ENCODE data around the gene HYCC1. TPM values are rescaled to one million over a fixed set of nuclear protein-coding genes. Genes with fewer than 3 reads are reported as not detected.

HYCC1 gene
- total and polyA plus RNA-seq, 8 donors, result 3.8 to 15.5 (median 9.1) TPM

DNA sequence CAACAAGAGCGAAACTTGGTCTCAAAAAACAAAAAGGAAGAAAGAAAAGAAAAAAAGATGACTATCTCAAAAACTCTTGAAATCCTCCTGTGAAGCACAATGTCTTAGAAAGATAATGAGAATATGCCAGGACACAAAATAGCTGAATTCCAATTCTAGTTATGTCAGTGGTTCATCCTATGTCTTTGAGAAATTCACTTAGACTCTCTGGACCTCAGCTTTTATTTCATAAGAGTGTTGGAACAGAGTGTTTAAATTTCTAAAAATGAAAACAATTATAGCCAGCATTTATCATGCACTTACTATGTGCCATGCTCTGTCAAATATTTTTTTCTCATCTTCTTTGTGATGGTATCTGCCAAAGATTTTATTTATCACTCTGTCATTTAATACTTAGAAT lies 13.3 kb upstream of the HYCC1 start:
- H3K27me3 ChIP-seq, result no peaks in the 10 kb centered on the region
- TF ChIP-seq, protein P1, sequence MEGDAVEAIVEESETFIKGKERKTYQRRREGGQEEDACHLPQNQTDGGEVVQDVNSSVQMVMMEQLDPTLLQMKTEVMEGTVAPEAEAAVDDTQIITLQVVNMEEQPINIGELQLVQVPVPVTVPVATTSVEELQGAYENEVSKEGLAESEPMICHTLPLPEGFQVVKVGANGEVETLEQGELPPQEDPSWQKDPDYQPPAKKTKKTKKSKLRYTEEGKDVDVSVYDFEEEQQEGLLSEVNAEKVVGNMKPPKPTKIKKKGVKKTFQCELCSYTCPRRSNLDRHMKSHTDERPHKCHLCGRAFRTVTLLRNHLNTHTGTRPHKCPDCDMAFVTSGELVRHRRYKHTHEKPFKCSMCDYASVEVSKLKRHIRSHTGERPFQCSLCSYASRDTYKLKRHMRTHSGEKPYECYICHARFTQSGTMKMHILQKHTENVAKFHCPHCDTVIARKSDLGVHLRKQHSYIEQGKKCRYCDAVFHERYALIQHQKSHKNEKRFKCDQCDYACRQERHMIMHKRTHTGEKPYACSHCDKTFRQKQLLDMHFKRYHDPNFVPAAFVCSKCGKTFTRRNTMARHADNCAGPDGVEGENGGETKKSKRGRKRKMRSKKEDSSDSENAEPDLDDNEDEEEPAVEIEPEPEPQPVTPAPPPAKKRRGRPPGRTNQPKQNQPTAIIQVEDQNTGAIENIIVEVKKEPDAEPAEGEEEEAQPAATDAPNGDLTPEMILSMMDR (IDR thresholded peaks at IDR 0.05), result no peak
- H3K4me3 ChIP-seq, result no peak overlapping the region
- ATAC-seq, result no peak
- 84 to 88% methylated on average over 1 of the region's 1 CpG for WGBS, 2 donors
- no peak for FAIRE-seq
- H3K27ac ChIP-seq, result no peak overlapping the region
- no peaks in the 10 kb centered on the region for H3K36me3 ChIP-seq
- intact Hi-C loops (cut with DNase I), result no loop called here
- no peaks in the 10 kb centered on the region for H3K4me1 ChIP-seq
- no peak for DNase-seq
- no peaks in the 10 kb centered on the region for H3K9me3 ChIP-seq

DNA sequence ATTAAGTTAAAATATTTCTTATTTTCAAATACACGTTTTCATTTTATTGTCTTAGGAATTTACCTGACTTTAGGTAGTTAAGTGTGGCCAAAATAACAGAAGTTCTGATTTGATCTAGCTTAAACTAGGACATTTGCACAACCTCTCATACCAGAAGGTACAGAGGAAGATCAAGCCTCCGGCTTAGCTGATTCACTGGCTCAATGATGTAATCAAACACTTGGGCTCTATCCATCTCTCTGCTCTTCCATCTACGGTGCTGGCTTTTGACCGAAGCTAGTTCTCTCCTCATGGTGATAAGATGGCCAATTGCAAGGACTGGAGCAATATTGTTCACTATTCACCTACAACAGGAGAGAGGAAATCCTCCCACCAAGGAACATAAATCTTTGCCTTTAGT lies 12.2 kb upstream of the HYCC1 start:
- DNase-seq (no peak), ATAC-seq (no peak), FAIRE-seq (no peak)
- Histone ChIP-seq H3K36me3 (no peaks in the 10 kb centered on the region), H3K27me3 (no peaks in the 10 kb centered on the region), H3K9me3 (no peaks in the 10 kb centered on the region), H3K4me3 (no peak overlapping the region), H3K4me1 (no peaks in the 10 kb centered on the region), H3K27ac (no peak overlapping the region)
- 73 to 80% methylated on average over 4 of the region's 4 CpGs for WGBS, 2 donors
- TF ChIP-seq, protein P1 (IDR thresholded peaks at IDR 0.05), result no peak
- intact Hi-C loops (cut with DNase I), result no loop called here

DNA sequence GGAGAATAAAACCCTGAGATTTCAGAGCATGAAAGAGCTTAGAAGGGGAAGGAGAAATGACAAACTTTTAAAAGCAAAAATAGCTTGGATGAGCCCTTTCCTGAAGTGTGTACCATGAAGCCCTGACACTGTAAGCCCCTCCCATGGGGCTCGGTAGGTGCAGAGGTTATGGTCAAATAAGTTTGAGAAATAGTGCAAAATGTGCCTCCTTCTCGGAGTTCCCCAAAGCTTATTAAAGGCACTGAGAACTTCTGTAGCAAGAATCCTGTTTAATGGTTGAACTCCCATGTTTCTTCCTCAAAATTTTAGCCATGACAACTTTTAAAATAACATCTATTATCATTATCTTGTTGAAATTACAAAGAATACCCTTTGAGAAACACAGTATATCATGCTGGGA lies 10.5 kb upstream of the HYCC1 start:
- Histone ChIP-seq H3K4me1 (no peaks in the 10 kb centered on the region), H3K27ac (no peak overlapping the region), H3K36me3 (no peaks in the 10 kb centered on the region), H3K4me3 (no peak overlapping the region), H3K9me3 (no peaks in the 10 kb centered on the region), H3K27me3 (no peaks in the 10 kb centered on the region)
- ATAC-seq, result no peak
- no peak for DNase-seq
- TF ChIP-seq, protein P1 (IDR thresholded peaks at IDR 0.05), result no peak
- intact Hi-C loops (cut with DNase I), result no loop called here
- no peak for FAIRE-seq
- 79% methylated on average over 2 of the region's 2 CpGs for WGBS, 2 donors

DNA sequence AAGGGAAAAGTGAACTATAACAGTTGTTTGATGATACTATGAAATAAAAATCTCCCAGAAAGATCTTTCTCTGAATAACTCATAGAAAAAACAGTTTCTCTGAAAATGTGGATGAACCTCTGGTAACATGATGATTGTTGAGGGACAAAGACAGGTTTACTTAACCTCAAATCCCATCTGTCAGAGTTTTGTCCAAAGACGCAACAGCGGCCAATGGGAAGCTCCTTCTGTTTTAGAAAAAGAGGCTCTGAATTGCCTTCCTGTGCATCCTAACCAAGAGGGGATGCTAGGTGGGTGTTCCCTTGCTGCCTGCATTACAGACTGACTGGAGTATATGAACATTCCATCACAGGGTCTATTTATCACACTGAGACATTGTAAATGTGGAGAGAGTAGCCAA lies 8.9 kb upstream of the HYCC1 start:
- Histone ChIP-seq H3K36me3 (no peaks in the 10 kb centered on the region), H3K4me1 (no peaks in the 10 kb centered on the region), H3K27ac (no peak overlapping the region), H3K9me3 (no peaks in the 10 kb centered on the region), H3K4me3 (no peak overlapping the region), H3K27me3 (no peaks in the 10 kb centered on the region)
- WGBS, 2 donors, result 96 to 98% methylated on average over 2 of the region's 2 CpGs
- FAIRE-seq, result no peak
- TF ChIP-seq, protein P1 (IDR thresholded peaks at IDR 0.05), result no peak
- no peak for ATAC-seq
- intact Hi-C loops (cut with DNase I), result no loop called here
- no peak for DNase-seq

DNA sequence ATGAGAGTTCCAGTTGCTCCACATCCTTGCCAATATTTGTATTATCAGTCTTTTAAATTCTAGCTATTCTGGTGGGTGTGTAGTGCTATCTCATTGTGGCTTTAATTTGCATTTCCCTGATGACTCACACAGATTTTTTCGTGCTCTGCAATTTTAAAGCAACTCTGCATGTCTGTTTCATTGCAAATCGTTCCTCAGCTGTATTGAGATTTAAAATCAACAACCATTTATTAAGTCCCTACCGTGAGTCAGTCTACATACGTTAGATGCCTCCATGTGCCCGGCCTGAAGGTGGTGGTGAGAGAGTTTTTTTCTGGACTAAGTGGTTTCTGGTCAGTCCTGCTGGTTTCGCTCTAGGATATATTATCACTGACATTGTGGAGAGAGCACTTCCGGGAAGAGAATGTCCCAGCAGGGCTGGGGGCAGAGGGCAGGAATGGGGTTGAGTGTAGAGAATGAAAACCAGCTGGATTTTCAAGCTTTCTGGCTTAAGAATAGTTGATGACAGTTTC lies 8.4 kb upstream of the HYCC1 start:
- Histone ChIP-seq H3K4me1 (no peaks in the 10 kb centered on the region), H3K36me3 (no peaks in the 10 kb centered on the region), H3K9me3 (no peaks in the 10 kb centered on the region), H3K27me3 (no peaks in the 10 kb centered on the region), H3K4me3 (no peak overlapping the region), H3K27ac (no peak overlapping the region)
- FAIRE-seq, result no peak
- TF ChIP-seq, protein P1 (IDR thresholded peaks at IDR 0.05), result no peak
- intact Hi-C loops (cut with DNase I), result no loop called here
- DNase-seq, result no peak
- WGBS, 2 donors, result 73 to 76% methylated on average over 7 of the region's 7 CpGs
- no peak for ATAC-seq
